Coronary artery (tissue), 2 donors: ENCODE data around the gene SPTAN1.
"Not testable (repeated sequence)": the region's sequence is repeated elsewhere in the genome, so short reads cannot be mapped to it uniquely, and the experiment has no call there.

Source experiments
- DNase-seq: peaks from one replicate; pipeline ENCODE4 v3.0.0-alpha.2; 2017; ENCODE audit warnings: low spot score
- H3K27ac ChIP-seq, 2 donors: fragments of 200-600 bp; sonication (generic); one replicate each; pipeline ENCODE4 v1.5.1; 2016 to 2019
- H3K4me3 ChIP-seq: fragments of 200-600 bp; sonication (generic); 2 replicates; pipeline ENCODE4 v1.5.1; 2016; ENCODE audit warnings: mild to moderate bottlenecking, moderate library complexity
- TF ChIP-seq, protein P1 (sequence below): fragments of 200-600 bp; sonication (generic); IDR thresholded peaks from one replicate; pipeline ENCODE4 v1.5.1; 2019; ENCODE audit warnings: antibody characterized with exemption

Gene SPTAN1

DNA sequence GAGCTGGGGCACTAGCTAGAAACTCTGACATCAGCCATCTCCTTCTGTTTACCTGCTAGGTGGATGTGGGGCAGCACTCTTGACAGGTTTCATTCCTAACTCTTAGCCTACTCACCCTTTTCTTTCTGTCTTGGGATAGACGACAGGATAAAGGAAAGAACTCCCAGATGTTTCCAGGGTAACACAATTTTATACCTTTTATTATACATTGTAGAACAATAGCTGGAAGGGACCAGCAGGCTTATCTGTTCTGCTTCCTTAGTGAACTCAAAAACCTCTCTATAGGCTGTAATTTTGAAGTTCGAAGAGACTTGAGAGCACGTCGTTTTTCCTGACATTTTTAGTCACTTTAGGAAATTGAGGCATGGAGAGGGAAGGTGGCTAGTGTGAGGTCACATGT, 13.2 kb downstream of the SPTAN1 start:
- TF ChIP-seq, protein P1, sequence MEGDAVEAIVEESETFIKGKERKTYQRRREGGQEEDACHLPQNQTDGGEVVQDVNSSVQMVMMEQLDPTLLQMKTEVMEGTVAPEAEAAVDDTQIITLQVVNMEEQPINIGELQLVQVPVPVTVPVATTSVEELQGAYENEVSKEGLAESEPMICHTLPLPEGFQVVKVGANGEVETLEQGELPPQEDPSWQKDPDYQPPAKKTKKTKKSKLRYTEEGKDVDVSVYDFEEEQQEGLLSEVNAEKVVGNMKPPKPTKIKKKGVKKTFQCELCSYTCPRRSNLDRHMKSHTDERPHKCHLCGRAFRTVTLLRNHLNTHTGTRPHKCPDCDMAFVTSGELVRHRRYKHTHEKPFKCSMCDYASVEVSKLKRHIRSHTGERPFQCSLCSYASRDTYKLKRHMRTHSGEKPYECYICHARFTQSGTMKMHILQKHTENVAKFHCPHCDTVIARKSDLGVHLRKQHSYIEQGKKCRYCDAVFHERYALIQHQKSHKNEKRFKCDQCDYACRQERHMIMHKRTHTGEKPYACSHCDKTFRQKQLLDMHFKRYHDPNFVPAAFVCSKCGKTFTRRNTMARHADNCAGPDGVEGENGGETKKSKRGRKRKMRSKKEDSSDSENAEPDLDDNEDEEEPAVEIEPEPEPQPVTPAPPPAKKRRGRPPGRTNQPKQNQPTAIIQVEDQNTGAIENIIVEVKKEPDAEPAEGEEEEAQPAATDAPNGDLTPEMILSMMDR: no peak
- DNase-seq: no peak
- Histone ChIP-seq H3K27ac (peak overlapping the region in 1 of 2 donors; percentile 58), H3K4me3 (no peak overlapping the region)

DNA sequence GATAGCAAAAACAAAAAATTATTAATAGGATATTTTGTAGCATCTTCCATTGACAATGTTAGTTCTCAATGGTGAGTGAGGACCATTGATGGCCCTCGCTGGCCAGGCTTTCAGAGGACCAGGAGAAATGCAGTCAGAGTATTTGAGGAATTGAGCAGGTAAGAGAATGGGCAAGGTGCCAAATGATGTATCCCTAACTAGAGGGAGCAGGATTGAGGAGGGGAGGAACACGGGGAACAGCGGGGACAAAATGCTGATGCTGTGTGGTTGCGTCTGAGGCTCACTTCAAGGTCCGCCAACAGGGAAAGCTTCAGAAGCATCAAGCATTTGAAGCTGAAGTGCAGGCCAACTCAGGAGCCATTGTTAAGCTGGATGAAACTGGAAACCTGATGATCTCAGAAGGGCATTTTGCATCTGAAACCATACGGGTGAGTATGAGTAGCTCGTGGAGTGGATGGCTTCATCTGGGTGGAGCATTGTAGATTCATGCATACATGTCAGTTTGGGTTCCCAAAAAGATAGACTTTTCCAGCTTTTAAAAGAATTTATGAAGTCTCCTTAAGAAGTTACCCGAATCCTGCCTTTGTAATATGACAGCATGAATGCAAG, 16.2 kb downstream of the SPTAN1 start:
- TF ChIP-seq, protein P1: no peak
- Histone ChIP-seq H3K27ac (no peak overlapping the region), H3K4me3 (no peak overlapping the region)
- no peak for DNase-seq

DNA sequence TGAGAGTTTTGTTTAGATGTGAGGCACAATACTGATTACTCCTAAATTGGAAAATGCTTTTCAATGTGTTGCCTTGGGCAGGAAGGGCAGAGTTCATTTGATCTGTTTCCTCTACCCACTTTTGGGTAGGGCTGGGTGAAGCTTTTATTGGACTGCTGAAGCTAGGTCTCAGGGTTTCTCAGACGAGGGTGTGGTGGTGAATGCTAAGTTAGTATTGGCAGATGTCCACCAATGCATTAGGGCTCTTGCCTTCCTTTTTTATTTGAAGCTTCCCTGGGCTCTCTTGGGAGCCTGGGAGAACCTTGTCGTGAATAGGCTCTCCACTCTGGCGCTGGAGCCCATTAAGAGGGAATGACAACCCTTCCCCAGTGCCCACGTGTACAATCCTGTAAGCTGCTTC, 23.1 kb downstream of the SPTAN1 start:
- Histone ChIP-seq H3K27ac (peak overlapping the region; percentile 50 to 53), H3K4me3 (no peak overlapping the region)
- TF ChIP-seq, protein P1: no peak
- DNase-seq: no peak

DNA sequence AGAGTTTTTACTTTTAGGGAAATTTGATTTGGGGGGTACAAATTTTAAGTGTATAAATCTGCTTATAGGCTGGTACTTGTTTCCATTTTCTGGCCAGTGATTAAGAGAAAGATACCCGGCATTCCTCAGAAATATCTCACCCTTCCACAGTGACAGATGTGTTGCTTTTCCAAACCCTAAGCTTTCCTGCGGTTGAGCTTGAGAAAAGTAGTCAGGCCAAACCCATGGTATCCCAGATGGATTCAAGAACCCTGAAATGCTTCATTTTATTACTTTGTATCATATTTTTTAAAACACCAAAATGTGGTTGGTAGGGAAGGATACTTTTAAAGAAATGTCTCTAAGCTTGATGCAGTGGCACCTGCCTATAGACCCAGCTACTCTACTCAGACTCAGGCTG, 23.5 kb downstream of the SPTAN1 start:
- no peak overlapping the region for H3K4me3 ChIP-seq
- no peak for DNase-seq
- TF ChIP-seq, protein P1: no peak
- peak overlapping the region; percentile 50 to 53 for H3K27ac ChIP-seq

DNA sequence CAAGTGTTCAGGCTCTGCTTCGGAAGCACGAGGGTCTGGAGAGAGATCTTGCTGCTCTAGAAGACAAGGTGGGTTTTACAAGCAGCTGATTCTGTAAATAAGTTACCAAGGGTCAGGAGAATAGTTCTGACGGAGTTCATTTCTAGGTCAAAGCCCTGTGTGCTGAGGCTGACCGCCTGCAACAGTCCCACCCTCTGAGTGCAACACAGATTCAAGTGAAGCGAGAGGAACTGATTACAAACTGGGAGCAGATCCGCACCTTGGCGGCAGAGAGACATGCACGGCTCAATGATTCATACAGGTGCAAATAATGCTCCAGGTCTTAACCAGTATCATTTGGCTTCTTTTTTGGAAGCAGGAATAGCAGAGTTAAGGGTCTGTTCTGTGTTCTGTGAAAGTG, 24.8 kb downstream of the SPTAN1 start:
- TF ChIP-seq, protein P1: no peak
- no peak overlapping the region for H3K27ac ChIP-seq
- DNase-seq: no peak
- no peak overlapping the region for H3K4me3 ChIP-seq

DNA sequence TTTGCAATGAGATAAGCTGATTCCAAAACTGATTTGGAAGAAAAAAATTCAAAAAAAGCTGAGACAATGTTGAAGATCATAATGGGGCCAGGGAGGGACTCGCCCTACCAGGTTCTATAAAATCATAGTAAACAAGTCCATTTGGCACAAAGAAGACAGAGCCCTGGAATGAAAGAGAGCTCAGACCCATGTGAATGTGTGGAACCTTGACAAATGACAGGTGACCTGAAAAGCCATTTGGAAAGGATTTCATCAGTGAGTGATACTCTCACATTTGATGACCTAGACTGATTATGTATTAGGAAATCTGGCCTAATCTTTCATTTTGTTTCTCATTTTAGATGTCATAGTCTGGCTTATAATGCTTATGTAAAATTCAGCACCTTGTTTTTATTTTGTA, 26.8 kb downstream of the SPTAN1 start:
- no peak for DNase-seq
- Histone ChIP-seq H3K27ac (no peak overlapping the region), H3K4me3 (no peak overlapping the region)
- TF ChIP-seq, protein P1: no peak

DNA sequence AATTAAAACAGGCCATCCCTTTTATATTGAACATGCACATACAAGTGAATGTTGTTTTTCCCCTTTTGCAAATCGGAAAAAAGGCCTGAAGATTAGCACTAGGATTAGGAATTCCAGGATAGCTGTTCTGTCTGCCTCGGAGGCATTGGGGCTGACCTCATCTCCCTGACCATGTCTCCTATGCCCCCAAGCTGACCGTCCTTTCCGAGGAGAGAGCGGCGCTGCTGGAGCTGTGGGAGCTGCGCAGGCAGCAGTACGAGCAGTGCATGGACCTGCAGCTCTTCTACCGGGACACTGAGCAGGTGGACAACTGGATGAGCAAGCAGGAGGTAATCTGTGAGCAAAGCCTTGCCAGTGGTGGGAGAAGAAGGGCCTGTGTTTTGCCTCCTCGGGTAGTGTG, 28.3 kb downstream of the SPTAN1 start:
- Histone ChIP-seq H3K4me3 (no peak overlapping the region), H3K27ac (no peak overlapping the region)
- no peak for DNase-seq
- TF ChIP-seq, protein P1: no peak

DNA sequence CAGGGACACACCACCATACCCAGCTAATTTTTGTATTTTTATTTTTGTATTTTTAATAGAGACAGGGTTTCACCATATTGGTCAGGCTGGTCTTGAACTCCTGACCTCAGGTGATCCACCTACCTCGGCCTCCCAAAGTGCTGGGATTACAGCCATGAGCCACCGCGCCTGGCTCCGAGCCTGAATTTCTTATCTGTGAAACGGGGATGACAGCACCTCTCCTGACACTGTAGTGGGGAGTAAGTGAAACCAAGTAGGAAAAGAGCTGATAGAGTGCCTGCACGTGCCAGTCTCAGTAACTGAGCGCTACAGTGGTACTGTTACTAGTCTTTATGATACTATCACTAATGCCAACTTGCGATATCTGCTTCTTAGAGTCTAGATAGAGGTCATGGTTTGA, 32.8 kb downstream of the SPTAN1 start:
- not testable (repeated sequence) for DNase-seq, H3K27ac ChIP-seq, H3K4me3 ChIP-seq

DNA sequence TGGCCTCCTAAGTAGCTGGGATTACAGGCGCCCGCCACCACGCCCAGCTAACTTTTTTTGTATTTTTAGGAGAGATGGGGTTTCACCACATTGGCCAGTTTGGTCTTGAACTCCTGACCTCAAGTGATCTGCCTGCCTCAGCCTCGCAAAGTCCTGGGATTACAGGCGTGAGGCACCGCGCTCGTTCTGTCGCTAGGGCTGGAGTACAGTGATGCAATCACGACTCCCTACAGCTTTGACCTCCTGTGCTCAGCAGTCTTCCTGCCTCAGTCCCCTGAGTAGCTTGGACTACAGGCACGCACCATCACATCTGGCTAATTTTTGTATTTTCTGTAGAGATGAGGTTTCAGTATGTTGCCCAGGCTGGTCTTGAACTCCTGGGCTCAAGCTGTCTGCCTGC, 34.5 kb downstream of the SPTAN1 start:
- H3K27ac ChIP-seq, H3K4me3 ChIP-seq, DNase-seq: not testable (repeated sequence)
